Measurements from ENCODE around the gene IGFLR1. TPM values are rescaled to one million over a fixed set of nuclear protein-coding genes. Genes with fewer than 3 reads are reported as not detected.

Gene IGFLR1
- total RNA-seq, 4 donors from 2014 or later: 4.4 to 13.8 (median 5.9) TPM

DNA sequence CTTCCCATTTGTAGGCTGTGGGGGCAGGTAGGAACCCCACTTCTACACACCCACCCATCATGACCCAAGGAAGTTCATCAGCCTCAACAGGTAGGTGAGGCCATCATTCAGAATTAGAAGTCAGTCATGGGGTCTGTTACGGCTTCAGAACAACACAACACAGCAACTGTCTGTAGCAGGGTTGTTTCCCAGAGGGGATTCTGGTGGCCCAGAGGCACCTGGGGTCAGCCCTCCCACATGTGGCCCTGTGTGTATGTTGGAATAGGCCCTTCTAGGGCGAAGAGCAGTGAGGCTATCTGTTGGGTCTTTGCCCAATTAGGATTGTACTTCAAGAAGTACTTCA is 3.4 kb downstream of the IGFLR1 start:
- TF ChIP-seq CTCF (IDR thresholded peaks at IDR 0.05; ENCODE audit: low read depth): no peak

DNA sequence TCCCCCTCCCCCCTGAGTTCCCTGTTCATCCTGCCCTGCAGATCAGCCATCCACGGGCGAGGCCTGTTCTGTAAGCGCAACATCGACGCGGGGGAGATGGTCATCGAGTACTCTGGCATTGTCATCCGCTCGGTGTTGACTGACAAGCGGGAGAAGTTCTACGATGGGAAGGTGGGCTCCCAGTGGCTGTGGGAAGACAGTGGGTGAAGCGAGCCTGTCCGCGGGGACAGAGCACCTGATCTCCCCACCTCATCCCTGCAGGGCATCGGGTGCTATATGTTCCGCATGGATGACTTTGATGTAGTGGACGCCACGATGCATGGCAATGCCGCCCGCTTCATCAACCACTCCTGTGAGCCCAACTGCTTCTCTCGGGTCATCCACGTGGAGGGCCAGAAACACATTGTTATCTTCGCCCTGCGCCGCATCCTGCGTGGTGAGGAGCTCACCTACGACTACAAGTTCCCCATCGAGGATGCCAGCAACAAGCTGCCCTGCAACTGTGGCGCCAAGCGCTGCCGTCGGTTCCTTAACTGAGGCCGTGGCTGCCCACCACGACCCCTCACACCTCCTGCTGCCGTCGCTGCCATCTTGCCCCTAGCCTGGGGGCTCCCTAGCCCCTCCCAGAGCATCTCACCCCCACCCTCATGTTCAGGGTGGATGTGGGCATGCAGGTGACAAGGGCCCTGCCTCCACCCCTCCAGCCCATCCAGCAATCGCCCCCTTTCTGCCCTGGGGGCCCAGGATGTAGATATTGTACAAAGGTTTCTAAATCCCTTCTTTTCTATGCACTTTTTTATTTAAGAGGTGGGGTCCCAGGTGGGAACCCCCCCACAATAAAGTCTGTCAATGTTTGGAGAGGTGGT is 4.0 kb downstream of the IGFLR1 start:
- no peak for TF ChIP-seq CTCF (IDR thresholded peaks at IDR 0.05; ENCODE audit: low read depth)

DNA sequence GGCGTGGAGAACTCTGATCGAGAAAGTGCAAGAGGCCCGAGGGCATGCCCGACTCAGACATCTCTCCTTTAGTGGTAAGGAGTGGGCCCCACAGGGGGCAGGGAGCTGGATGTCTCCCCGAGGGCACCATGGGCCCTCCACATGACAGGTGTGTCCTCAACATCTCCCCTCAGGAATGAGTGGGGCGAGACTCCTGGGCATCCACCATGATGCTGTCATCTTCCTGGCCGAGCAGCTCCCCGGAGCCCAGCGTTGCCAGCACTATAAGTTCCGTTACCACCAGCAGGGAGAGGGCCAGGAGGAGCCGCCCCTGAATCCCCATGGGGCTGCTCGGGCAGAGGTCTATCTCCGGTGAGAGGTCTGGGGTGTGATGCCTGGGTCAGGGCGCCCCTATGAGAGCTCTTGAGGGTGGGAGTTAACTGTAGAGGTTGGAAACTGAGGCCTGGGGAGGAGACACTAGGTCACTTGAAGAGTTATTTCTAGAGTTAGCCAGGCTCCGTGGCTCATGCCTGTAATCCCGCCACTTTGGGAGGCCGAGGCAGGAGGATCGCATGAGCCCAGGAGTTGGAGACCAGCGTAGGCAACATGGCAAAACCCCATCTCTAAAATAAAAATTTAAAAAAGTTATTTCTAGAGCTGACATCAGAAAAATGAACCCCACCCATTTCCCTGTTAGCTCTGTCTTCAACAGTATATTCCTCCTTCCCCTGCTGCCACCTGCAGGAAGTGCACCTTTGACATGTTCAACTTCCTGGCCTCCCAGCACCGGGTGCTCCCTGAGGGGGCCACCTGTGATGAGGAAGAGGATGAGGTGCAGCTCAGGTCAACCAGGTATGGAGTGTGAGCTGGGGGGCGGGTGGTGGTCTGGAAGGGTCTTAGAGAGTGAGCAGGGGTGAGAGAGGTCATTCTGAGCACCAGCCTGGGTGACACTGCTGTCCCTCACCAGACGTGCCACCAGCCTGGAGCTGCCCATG is 5.1 kb downstream of the IGFLR1 start:
- no peak for TF ChIP-seq CTCF (IDR thresholded peaks at IDR 0.05; ENCODE audit: low read depth)

DNA sequence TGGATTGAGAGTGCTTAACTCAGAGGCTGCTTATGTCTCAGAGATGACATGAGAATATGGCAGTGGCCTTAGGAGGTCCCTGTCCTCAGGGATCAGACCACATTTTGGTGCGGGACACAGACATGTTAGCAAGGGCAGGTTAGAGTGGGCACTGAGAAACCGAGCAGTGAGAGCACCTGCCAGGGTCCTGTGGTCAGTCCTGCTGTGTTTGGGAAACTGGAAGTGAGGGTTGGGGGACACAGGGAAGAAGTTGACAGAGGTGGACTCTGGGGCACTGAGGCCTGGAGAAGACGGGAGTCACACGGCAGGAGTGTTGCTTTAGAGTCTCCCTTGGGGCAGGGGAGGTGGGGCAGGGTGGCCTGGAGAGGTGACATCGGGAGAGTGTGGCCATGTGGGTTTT is 7.4 kb downstream of the IGFLR1 start:
- no peak for TF ChIP-seq CTCF (IDR thresholded peaks at IDR 0.05; ENCODE audit: low read depth)

- no peak for TF ChIP-seq CTCF (IDR thresholded peaks at IDR 0.05; ENCODE audit: low read depth)
Measured at GRCh38 chr19:35734273-35734672, 8.0 kb downstream of the IGFLR1 start.

DNA sequence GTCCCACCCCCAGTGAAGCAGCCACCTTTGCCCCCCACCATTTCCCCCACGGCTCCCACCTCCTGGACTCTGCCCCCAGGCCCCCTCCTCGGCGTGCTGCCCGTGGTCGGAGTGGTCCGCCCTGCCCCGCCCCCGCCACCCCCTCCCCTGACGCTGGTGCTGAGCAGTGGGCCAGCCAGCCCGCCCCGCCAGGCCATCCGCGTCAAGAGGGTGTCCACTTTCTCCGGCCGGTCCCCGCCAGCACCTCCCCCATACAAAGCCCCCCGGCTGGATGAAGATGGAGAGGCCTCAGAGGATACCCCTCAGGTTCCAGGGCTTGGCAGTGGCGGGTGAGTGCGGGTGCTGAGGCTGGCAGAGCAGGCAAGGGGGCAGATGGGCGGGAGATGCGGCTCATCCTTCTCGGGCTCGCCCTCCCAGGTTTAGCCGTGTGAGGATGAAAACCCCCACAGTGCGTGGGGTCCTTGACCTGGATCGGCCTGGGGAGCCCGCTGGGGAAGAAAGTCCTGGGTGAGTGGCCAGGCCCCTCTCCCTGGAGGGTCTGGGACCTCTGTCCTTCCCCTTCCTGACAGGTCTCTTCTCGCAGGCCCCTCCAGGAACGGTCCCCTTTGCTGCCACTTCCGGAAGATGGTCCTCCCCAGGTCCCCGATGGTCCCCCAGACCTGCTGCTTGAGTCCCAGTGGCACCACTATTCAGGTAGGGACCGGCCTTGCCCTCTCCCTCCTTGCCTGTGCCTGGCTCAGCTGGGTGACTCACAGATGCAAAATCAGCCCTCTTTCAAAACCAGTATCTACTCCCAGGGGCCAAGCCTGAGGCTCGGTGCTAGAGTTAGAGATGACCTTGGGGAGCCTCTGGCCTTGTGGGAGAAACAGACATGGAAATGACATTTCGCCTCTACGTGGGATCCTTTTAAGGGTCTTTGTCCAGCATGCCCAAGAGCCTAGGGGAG is 8.8 kb downstream of the IGFLR1 start:
- no peak for TF ChIP-seq CTCF (IDR thresholded peaks at IDR 0.05; ENCODE audit: low read depth)
